Duodenal mucosa (tissue), 2 donors: ENCODE data around the gene SLC9A9.

Experiments used
- H3K27ac ChIP-seq: one replicate; pipeline ENCODE4 v1.7.0; 2013; ENCODE audit warnings: low read depth, low read length
- H3K27me3 ChIP-seq, 2 donors: one replicate each; pipeline ENCODE4 v1.7.0; 2013; ENCODE audit warnings: low read length in 2 of 2, control low read depth in 1 of 2; ENCODE audit not compliant: insufficient read depth in 2 of 2, control insufficient read depth in 1 of 2
- H3K36me3 ChIP-seq, 2 donors: one replicate each; pipeline ENCODE4 v1.7.0; 2013; ENCODE audit warnings: low read length in 2 of 2, control low read depth in 1 of 2; ENCODE audit not compliant: insufficient read depth in 2 of 2, control insufficient read depth in 1 of 2
- H3K4me1 ChIP-seq, 2 donors: one replicate each; pipeline ENCODE4 v1.7.0; 2013; ENCODE audit warnings: low read length in 2 of 2, control low read depth in 1 of 2; ENCODE audit not compliant: insufficient read depth in 2 of 2, control insufficient read depth in 1 of 2
- H3K4me3 ChIP-seq, 2 donors: one replicate each; pipeline ENCODE4 v1.7.0; 2013; ENCODE audit warnings: low read length in 2 of 2, low read depth in 1 of 2
- H3K9ac ChIP-seq, 2 donors: one replicate each; pipeline ENCODE4 v1.7.0; 2013; ENCODE audit warnings: low read length in 2 of 2, low read depth in 1 of 2
- H3K9me3 ChIP-seq, 2 donors: one replicate each; pipeline ENCODE4 v1.7.0; 2013; ENCODE audit warnings: low read length in 2 of 2, control low read depth in 1 of 2; ENCODE audit not compliant: control insufficient read depth in 1 of 2

The SLC9A9 gene

GRCh38 chr3:143427631-143428030 lies 420.6 kb downstream of the SLC9A9 start:
- Histone ChIP-seq H3K4me3 (no peak overlapping the region), H3K9ac (no peak overlapping the region), H3K27me3 (no peaks in the 10 kb centered on the region), H3K36me3 (no peaks in the 10 kb centered on the region), H3K4me1 (peaks cover 11 to 24% of the 10 kb centered on the region in 2 donors), H3K27ac (no peak overlapping the region), H3K9me3 (no peaks in the 10 kb centered on the region)

GRCh38 chr3:143424874-143425273 lies 423.4 kb downstream of the SLC9A9 start:
- Histone ChIP-seq H3K4me1 (peaks cover 0 to 7% of the 10 kb centered on the region in 2 donors), H3K4me3 (no peak overlapping the region)

GRCh38 chr3:143421556-143421955 lies 426.7 kb downstream of the SLC9A9 start:
- Histone ChIP-seq H3K4me3 (no peak overlapping the region), H3K4me1 (peaks cover 0 to 3% of the 10 kb centered on the region in 2 donors), H3K36me3 (no peaks in the 10 kb centered on the region), H3K27ac (no peak overlapping the region), H3K27me3 (no peaks in the 10 kb centered on the region), H3K9me3 (no peaks in the 10 kb centered on the region), H3K9ac (no peak overlapping the region)

More at GRCh38 chr3:143424874-143425273, 423.4 kb downstream of the SLC9A9 start:
- Histone ChIP-seq H3K36me3 (no peaks in the 10 kb centered on the region), H3K27ac (no peak overlapping the region), H3K9me3 (no peaks in the 10 kb centered on the region), H3K27me3 (no peaks in the 10 kb centered on the region), H3K9ac (no peak overlapping the region)

GRCh38 chr3:143419611-143420010 lies 428.7 kb downstream of the SLC9A9 start:
- Histone ChIP-seq H3K4me3 (no peak overlapping the region), H3K9ac (no peak overlapping the region), H3K27ac (no peak overlapping the region), H3K36me3 (no peaks in the 10 kb centered on the region), H3K27me3 (no peaks in the 10 kb centered on the region), H3K9me3 (no peaks in the 10 kb centered on the region), H3K4me1 (peaks cover 0 to 3% of the 10 kb centered on the region in 2 donors)

GRCh38 chr3:143418391-143418790 lies 429.9 kb downstream of the SLC9A9 start:
- Histone ChIP-seq H3K36me3 (no peaks in the 10 kb centered on the region), H3K4me1 (no peaks in the 10 kb centered on the region), H3K27me3 (no peaks in the 10 kb centered on the region), H3K27ac (no peak overlapping the region), H3K9me3 (no peaks in the 10 kb centered on the region), H3K4me3 (no peak overlapping the region), H3K9ac (no peak overlapping the region)

GRCh38 chr3:143416229-143416628 lies 432.0 kb downstream of the SLC9A9 start:
- Histone ChIP-seq H3K4me1 (no peaks in the 10 kb centered on the region), H3K27me3 (no peaks in the 10 kb centered on the region), H3K4me3 (no peak overlapping the region), H3K9ac (no peak overlapping the region), H3K36me3 (no peaks in the 10 kb centered on the region), H3K27ac (no peak overlapping the region), H3K9me3 (no peaks in the 10 kb centered on the region)

GRCh38 chr3:143414571-143415253 lies 433.6 kb downstream of the SLC9A9 start:
- H3K27me3 ChIP-seq = no peaks in the 10 kb centered on the region
- H3K9ac ChIP-seq = no peak overlapping the region
- no peaks in the 10 kb centered on the region for H3K9me3 ChIP-seq
- no peaks in the 10 kb centered on the region for H3K4me1 ChIP-seq
- H3K4me3 ChIP-seq = no peak overlapping the region
- H3K36me3 ChIP-seq = no peaks in the 10 kb centered on the region
- H3K27ac ChIP-seq = no peak overlapping the region

GRCh38 chr3:143413372-143413771 lies 434.9 kb downstream of the SLC9A9 start:
- no peaks in the 10 kb centered on the region for H3K27me3 ChIP-seq
- H3K9ac ChIP-seq = no peak overlapping the region
- H3K27ac ChIP-seq = no peak overlapping the region
- no peaks in the 10 kb centered on the region for H3K36me3 ChIP-seq
- H3K4me1 ChIP-seq = no peaks in the 10 kb centered on the region
- H3K4me3 ChIP-seq = no peak overlapping the region
- H3K9me3 ChIP-seq = no peaks in the 10 kb centered on the region

- Histone ChIP-seq H3K27me3 (no peaks in the 10 kb centered on the region), H3K27ac (no peak overlapping the region), H3K36me3 (no peaks in the 10 kb centered on the region), H3K4me1 (no peaks in the 10 kb centered on the region), H3K4me3 (no peak overlapping the region), H3K9ac (no peak overlapping the region), H3K9me3 (no peaks in the 10 kb centered on the region)
Measured at GRCh38 chr3:143412084-143412483, 436.2 kb downstream of the SLC9A9 start.

GRCh38 chr3:143410259-143410658 lies 438.0 kb downstream of the SLC9A9 start:
- Histone ChIP-seq H3K4me1 (no peaks in the 10 kb centered on the region), H3K36me3 (no peaks in the 10 kb centered on the region), H3K9ac (no peak overlapping the region), H3K27ac (no peak overlapping the region), H3K27me3 (no peaks in the 10 kb centered on the region), H3K9me3 (no peaks in the 10 kb centered on the region), H3K4me3 (no peak overlapping the region)
